ENCODE data around the gene SNAI3.

SNAI3 gene

DNA sequence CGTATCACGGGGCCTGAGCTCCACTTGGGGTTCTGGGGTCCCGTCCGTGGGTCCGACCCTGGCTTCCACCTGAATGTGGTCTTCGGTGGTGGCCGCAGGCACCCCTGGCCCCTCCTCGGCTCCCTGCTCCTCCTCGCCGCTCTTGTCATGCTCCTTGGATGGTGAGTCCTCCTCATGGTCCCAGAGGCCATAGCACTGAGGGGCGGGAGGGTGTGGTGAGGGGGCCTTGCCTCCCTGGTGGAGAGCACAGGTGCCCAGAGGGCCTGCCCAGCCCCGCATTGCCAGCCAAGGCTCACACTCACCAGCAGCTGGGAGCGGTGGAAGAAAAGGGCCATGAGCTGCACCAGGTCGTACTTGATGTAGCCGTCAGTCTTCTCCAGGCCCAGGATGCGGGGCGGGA, 34.9 kb upstream of the SNAI3 start:
- no peak for DNase-seq

DNA sequence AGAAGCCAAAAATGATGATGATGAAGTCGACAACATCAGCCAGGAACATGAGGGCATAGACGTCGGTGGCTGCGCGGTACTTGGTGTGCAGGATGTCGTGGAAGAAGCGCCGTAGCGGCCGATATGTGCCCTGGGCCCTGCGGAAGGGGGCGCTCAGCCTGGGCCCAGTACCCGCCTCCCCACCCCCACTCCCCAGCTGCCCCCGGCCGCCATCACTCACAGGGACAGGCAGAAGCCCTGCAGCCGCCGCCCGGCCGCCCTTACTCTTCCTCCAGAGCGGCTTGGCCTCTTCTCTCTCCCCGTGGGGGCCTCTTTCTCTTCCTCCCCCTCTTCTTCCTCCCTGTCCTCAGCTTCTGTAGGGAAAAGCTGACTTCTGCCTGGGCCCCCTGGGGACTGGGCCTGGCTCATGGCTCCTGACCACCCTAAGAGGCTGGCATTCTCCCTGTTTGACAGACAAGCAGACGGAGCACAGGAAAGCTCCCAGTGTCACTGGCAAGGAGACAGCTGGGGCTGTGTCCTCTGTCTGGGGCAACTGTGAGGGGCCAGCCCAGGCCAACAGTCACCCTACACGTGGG, 34.2 kb upstream of the SNAI3 start:
- no peak for DNase-seq

DNA sequence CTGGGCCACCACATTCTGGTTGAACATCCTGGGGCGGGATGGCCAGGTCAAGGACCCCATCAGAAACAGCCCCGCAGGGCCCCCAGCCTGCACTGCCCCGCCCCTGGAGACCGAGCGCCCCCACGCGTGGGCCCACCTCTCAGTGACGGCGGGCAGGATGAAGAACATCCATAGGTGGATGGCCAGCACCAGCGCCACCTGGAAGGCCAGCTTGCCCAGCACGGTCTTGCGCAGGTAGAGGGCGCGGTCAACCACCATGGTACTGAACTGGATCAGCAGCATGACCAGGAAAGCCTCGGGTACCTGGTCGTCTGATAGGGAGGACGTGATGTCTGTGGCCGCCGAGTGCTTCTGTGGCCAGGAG, 33.6 kb upstream of the SNAI3 start:
- no peak for DNase-seq

DNA sequence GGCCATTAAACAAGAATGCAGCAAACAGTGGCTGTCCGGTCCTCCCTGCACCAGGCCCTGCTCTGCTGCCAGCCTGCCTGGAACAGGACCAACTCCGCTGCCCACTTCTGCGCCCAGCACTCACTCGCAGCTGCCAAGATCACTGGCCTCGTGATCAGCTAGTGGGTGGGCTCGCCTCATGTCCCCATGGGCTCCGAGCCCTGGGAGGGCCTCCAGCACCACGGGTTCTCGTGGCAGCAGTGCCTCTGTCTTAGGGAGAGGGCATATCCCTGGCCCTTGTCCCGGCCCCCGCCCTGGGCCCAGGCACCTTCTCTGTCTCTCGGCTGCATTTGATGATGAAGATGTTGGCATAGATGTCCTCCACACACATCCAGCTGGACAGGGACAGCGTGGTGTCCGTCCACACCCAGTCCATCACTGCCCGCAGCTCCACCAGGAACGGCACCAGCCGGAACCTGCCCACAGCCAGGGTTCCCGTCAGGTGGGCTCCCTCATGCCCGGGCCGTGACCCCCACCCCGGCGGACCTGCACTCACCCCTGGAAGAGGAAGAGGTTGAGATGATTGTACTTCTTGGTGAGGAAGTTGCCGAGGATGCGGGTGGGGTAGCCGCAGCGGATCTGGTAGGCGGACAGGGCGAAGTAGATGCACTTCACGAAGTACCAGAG, 33.1 kb upstream of the SNAI3 start:
- DNase-seq, result no peak

DNA sequence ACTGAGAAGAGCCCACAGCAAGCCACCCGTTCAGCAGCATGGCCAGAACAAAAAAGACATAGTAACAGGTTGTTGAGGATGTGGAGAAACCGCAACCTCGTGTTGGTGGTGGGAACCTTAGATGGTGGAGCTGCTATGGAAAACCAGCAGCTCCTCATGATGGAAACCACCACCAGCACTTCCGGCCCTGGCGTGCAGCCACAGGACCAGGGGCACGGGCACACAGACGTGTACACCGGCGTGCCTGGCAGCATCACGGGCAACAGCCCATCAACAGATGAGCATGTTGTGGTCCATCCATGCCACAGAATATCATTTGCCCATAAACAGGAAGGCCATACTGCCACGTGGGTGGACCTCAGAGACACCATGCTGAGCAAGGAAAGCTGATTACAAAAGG, 31.9 kb upstream of the SNAI3 start:
- no peak for DNase-seq

DNA sequence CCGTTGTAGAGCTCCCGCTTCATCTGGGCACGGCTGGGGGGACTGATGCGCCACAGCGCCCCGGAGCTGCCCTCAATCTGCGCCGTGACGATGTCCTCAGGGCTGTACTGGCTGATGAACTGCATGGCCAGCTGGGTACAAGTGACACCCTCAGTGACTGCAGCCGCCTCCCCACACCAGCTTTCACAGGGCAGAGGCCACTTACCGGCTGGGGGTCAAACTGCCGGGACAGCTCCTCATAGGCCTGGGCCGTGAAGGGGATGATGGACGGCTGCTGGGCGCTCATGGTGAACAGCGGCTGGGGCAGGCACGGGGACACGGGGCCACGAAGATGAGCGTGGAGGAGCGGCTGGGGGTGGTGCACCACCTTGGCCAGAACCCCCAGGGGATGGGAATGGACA, 30.3 kb upstream of the SNAI3 start:
- no peak for DNase-seq

DNA sequence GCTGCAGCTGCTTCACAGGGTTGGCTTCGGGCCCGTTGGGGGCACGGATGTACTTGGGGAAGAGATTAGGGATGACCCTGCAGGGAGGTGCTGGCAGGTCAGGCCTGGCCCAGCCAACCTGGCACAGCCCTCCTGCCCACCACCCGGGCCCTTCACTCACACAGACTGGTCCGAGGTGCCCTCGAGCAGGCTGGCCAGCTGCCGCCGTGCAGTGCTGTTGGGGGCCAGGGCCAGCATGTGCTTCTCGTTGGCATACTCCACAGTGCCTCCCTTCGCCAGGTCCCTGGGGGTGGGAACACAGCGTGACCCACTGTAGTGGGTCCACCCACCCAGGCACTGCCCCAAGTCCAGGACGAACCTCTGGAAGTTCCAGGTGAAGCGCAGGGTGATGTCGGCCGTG, 29.9 kb upstream of the SNAI3 start:
- no peak for DNase-seq

DNA sequence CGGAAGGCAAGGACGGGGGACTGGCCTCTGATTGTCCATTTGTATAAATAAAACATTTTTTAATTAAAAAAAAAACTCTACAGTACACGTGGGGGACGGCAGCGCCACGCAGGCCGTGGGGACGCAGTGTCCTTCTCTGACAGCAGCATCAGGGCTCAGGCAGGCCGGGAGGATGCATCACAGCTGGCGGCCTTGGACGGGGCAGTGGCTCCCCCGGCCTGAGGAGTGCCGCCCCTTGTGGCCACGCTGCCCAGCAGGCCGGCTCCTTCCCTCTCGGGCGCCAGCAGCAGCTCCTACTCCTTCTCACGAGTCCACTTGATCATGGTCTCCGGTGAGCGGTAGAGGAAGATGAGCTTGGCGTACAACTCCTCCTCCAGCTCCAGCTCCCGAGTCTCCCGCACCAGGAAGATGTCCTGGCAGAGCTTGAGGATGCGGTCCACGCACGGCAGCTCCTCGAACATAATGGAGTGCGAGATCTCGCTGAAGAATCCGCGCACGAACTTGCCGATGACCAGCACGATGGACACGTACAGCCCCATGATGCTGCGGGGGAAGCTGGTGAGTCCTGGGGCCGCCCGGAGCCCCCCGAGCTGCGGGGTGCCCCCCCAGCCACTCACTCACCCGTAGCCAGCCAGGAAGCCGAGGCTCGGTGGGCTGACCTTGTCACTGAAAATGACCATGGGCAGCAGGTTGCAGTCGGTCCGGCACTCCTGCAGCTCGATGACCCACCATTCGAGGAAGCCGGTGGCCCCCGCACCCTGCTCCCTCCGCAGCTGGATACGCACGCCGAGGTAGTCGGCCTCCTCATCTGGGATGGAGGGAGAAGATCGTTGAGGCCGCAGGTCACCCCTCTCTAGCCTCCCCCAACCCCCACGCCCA, 29.2 kb upstream of the SNAI3 start:
- no peak for DNase-seq

DNA sequence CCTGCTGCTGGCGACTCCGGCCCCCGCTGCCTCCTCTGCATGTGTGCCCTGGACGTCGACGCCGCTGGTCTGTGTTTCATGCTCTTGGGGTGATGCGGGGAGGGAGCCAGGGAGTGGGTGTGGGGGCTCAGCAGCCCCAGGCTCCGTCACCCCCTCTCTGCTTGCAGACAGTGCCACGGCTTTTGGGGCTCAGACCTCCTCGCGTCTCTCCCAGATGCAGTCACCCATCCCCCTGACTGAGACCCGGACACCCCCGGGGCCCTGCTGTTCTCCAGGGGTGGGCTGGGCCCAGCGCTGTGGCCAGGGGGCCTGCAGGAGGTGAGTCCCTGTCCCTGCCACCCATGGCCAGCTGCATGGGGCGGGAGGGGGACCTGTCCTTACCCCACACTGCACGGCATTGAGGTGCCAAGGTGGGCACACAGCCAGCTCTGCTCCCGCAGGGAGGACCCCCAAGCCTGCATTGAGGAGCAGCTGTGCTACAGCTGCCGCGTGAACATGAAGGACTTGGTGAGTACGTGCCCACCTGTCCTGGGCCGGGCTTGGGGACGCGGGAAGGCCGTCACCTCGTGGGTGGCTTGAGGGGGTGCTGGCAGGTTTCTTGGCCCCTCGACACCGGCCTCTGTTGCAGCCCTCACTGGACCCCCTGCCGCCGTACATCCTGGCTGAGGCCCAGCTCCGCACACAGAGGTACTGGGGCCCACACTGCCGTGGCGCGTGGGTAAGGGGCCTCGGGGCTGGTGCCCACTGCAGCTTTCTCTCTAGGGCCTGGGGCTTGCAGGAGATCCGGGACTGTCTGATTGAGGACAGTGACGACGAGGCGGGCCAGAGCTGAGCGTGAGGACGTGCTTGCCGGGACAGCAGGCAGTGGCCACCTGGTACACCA, 28.4 kb upstream of the SNAI3 start:
- DNase-seq, result no peak

DNA sequence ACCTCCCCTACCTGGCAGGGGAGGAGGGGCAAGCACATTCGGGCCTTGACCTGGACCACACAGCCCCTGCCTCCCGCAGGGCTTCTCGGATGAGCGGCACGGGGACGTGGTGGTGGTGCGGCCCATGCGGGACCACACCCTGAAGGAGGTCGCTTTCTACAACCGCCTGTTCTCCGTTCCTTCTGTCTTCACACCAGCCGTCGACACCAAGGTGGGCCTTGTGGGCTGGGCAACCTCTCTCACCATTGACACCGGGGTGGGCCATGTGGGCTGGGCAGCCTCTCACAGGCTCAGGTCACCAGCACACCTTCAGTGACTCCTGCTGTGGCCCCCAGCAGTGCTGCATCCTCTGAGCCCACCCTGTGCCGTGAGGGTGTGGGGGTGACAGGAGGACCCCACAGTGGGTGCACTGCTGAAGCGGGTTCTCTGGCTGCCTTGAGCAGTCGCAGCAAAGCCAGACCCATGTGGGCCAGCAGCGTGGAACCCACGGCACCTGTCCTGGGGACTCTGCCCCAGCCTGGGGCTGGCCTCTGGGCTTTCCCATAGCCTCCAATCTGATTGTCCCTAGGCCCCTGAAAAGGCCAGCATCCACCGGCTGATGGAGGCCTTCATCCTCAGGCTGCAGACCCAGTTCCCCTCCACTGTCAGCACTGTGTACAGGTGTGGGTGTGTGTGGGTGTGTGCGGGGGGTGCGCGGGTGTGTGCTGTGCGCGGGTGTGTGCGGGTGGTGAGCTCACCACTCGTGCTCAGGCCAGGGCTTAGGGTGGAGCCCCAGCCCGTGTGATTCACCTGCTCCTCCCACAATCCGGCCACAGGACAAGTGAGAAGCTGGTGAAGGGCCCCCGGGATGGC, 27.5 kb upstream of the SNAI3 start:
- no peak for DNase-seq

DNA sequence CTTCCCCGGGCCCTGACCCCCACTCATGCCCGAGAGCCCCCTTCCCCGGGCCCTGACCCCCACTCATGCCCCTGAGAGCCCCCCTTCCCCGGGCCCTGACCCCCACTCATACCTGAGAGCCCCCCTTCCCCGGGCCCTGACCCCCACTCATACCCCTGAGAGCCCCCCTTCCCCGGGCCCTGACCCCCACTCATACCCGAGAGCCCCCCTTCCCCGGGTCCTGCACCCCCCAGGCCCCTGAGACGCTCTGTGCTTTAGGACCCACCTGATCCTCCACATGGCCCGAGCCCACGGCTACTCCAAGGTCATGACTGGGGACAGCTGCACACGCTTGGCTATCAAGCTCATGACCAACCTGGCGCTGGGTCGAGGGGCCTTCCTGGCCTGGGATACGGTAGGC, 26.7 kb upstream of the SNAI3 start:
- DNase-seq, result no peak

DNA sequence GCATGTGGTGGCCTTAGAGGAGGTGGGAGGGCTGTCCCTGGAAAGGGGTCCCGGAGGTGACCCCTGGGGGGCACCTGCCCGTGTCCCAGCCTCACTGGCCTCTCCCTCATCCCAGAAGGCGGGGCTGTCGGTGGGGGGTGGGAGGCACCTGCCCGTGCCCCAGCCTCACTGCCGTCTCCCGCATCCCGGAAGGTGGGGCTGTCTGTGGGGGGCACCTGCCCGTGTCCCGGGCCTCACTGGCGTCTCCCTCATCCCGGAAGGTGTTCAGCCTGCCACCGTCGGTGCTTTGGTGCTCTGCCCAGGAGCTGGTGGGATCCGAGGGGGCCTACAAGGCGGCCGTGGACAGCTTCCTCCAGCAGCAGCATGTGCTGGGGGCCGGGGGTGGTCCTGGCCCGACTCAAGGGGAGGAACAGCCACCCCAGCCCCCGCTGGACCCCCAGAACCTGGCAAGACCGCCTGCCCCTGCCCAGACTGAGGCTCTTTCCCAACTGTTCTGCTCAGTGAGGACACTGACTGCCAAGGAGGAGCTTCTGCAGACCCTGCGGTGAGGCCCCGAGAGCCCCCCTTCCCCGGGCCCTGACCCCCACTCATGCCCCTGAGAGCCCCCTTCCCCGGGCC, 26.2 kb upstream of the SNAI3 start:
- no peak for DNase-seq

DNA sequence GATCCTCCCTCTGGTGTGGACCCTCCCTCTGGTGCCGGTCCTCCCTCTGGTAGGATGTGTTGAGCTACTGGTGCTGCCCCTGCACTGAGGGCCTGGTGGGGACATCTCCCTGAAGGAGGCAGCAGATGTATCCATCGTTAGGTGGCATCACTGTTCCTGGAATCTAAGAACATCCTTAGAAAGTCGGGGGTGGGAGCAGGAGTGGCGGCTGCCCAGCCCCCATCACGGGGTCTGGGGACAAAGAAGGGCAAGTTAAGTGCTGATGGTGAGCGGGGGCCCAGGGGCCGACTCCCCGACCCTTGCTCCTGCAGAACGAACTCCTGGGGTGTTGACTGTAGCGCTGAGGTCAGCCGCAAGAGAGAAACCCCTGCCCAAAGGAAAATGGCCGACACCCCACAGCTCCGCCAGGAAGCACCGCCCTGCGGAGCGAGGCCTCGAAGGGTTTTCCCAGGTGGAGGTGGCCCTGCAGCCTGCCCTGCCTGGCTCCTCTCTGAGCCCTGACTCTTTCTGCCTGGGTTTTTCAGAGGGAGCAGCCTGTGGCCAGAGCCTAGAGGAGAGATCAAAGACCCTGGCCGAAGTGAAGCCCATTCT, 25.5 kb upstream of the SNAI3 start:
- no peak for DNase-seq

DNA sequence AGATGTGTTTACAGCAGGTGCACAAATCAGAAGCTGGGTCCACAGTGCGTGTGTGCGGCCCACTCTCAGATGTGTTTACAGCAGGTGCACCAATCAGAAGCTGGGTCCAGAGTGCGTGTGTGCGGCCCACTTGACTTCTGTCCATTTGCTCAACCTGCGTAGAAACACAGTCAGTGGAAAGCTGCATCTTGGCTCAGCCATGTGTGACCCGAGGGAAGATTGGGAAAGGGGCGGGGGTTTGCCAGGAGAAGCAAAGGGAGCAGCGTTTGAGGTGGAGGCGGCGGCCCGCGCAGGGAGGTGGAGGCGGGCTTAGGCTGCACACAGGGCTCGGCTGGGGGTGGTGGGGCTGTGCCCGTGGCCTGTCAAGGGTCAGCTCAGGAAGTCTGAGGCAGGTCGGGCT, 24.2 kb upstream of the SNAI3 start:
- DNase-seq, result no peak

DNA sequence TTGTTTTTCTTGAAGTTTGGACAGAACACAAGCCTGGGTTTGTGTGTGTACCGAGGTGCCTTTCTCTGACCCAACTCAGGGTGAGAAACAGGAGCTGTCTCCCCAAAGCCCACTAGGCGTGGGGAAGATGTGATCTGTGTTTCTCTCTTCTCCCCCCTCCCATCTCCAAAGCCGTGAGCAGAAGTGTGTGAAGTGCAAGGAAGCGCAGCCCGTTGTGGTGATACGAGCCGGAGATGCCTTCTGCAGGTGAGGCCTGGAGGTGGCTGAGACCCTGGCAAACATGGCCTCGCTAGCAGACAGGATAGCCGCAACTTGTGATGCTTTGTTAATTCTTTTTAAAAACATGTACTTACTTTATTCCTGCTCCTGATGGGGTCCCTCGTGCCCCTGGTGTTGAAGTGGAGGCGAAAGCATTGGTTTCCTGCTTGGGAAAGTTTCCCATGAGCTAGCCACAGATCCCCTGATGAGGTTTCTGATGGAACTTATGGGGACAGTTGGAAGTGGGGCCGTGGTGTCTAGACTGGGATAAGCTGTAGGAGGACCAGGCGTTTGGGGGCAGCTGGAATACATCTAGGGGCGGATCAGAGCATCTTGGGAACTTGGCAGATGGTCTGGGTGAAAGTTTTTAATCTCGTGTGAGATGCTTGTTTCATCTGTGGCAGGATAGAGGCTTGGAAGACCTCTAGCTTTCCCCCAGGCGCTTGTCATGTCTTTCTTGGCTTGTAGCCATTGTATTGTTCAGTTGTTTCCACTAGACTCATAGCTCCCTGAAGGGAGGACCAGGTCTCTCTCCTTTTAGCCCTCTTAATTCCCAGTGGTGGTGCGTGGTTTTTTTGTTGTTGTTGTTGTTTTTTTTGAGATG, 20.9 kb upstream of the SNAI3 start:
- no peak for DNase-seq

DNA sequence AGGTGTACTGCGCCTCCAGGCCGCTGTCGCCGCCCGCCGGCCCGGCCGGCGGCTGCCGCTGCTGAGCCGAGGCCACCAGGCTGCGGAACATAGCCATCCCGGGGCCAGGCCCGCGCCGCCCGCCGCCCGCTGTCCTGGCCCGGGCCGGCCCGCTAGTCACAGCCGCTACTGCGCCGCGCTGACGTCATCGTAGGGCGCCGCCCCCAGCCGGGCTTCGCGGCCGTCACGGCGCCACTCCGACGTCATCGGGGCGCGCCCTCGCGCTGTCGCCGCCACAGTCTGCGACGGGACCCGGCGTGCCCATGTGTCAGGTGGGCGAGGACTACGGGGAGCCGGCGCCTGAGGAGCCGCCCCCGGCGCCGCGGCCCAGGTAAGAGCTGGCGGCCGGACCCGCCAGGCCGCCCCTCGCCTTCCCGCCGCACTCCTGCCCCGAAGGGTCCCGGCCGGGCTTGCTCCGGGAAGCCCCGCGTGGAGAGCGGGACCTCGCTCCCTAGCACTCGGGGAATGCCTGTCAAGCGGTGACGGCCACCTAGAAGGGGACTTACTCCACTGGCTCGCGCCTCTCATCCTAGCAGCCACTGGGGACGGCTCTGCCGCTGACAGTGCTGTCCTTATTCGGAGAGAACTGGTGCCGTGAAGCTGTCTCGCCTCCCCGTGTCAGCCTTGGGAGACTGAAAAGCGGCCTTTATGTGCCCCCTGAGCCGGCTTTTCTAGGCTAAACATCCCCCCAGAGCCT, 20.1 kb upstream of the SNAI3 start, which contains the start of the genes CTU2 and RNF166:
CTU2 (plus strand) TSS at position 275 of the 736 bp plus-strand sequence; CDS start at position 303, 28 bp downstream.
RNF166 (minus strand) TSS at position 180 of the 736 bp plus-strand sequence; CDS start at position 97, 83 bp downstream.
- peak; percentile 40 for DNase-seq

DNA sequence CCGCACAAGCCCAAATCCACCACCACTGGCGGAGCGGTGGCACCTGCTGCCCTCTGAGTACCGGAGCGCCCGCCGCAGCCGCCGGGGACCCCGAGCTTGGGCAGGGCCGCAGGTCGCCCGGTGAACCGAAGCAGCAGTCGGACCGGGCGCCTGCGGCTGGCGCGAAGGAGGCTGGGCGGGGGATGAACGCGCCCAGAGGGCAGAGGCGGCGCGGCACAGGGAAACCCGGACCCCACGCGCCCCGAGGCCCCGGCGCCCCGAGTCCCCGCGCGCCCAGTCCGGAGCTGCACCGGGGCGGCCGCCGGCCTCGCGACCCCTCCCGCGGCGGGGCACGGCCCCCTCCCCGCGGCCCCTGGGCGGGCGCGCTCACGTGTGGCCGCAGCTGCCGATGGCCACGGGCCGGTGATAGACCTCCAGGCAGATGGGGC, 19.5 kb upstream of the SNAI3 start:
- DNase-seq, result no peak

DNA sequence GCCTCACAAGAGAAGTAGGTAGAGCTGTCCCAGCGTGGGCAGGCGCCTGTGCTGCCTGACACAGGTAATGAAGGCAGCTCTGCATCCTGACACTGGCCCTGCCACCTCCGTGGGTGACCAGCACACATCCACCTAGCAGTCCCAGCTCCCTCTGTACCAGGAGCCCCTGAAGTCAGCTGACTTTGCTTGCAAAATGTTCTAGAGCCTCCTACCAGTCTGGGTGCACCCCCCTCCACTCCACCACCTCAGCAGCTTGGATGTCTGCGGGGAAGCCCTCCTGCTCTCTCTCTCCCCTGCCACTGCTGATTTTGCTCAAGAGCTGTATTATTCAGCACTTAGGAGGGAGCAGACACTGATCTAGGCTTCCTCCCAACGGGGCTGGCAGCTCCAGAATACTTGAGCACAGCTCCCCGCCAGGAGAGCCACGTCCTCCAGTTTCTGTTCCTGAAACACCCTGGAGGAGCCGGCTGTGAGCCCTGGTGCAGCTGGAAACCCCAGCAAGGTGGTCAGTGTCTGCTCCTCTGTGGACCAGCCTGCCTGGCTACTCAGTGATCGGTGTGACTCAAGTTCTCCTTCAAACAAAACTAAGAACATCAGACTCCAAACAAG, 18.9 kb upstream of the SNAI3 start:
- no peak for DNase-seq
